Subcutaneous adipose tissue (tissue), 4 donors: ENCODE results near the gene THOC5. TPM values are rescaled to one million over a fixed set of nuclear protein-coding genes. Genes with fewer than 3 reads are reported as not detected.

ENCODE experiments used
- total RNA-seq, 4 donors: library from RNA; depleted of rRNA; stranded (reverse); fragments of >200 nt; gene quantifications; one replicate each; pipeline ENCODE4 v1.1.0, GENCODE V29; 2016
- TF ChIP-seq, protein P1 (sequence below): fragments of 450-650 bp; IDR thresholded peaks from one replicate; pipeline ENCODE4 v1.5.1; 2016; ENCODE audit warnings: low read depth, mild to moderate bottlenecking, control low read depth, antibody characterized with exemption, moderate library complexity

THOC5 gene
- total RNA-seq, 4 donors from 2014 or later = 26.9 to 55.8 (median 46.2) TPM

- TF ChIP-seq, protein P1, sequence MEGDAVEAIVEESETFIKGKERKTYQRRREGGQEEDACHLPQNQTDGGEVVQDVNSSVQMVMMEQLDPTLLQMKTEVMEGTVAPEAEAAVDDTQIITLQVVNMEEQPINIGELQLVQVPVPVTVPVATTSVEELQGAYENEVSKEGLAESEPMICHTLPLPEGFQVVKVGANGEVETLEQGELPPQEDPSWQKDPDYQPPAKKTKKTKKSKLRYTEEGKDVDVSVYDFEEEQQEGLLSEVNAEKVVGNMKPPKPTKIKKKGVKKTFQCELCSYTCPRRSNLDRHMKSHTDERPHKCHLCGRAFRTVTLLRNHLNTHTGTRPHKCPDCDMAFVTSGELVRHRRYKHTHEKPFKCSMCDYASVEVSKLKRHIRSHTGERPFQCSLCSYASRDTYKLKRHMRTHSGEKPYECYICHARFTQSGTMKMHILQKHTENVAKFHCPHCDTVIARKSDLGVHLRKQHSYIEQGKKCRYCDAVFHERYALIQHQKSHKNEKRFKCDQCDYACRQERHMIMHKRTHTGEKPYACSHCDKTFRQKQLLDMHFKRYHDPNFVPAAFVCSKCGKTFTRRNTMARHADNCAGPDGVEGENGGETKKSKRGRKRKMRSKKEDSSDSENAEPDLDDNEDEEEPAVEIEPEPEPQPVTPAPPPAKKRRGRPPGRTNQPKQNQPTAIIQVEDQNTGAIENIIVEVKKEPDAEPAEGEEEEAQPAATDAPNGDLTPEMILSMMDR = no peak
These were observed 72.9 kb downstream of the THOC5 start for GRCh38 chr22:29480512-29481264.

- TF ChIP-seq, protein P1 = no peak
These were observed 73.4 kb downstream of the THOC5 start for GRCh38 chr22:29480262-29480511.

GRCh38 chr22:29479417-29480261, 73.9 kb downstream of the THOC5 start, which contains the start of gene NEFH:
Gene NEFH, plus strand, starts transcription at chr22:29480218. Its CDS starts 45 bp downstream, at chr22:29480263.
- TF ChIP-seq, protein P1 = no peak

- TF ChIP-seq, protein P1 = no peak
These were observed 75.0 kb downstream of the THOC5 start for GRCh38 chr22:29478326-29479276.

GRCh38 chr22:29477723-29478318, 75.7 kb downstream of the THOC5 start:
- TF ChIP-seq, protein P1 = no peak

DNA sequence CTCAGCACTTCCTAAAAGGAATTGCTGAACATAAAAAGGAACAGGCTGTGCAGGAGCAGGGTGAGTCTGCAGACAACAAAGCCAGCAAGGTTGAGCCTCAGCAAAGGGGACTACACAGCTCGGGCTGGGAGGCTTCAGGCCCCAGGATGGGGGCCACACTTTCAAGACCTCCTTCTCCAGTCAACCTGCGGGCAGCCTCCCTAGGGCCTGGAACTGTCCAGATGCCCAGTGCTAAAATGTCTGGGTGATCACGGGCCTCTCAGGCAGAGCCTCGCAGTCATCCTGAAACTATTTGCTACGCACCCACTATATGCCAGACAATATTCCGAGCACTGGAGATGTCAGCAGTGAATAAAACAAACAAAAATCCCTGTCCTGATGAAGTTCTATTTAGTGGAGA, 77.4 kb downstream of the THOC5 start:
- TF ChIP-seq, protein P1 = no peak
